Fibroblast of villous mesenchyme (primary cell): ENCODE results near the gene COL20A1. TPM values are rescaled to one million over a fixed set of nuclear protein-coding genes. Genes with fewer than 3 reads are reported as not detected.

Experiments used
- DNase-seq: peaks from one replicate; pipeline ENCODE4 v3.0.0-alpha.2; 2010; ENCODE audit warnings: low read depth
- H3K4me3 ChIP-seq: 2 replicates; pipeline ENCODE4 v1.5.1; 2011; ENCODE audit warnings: low read depth, mild to moderate bottlenecking, low read length
- CTCF ChIP-seq: IDR thresholded peaks from 2 replicates; pipeline ENCODE4 v1.5.1; 2012; ENCODE audit warnings: low read depth, mild to moderate bottlenecking, low read length; ENCODE audit not compliant: insufficient read depth
- total RNA-seq: library from RNA; depleted of rRNA; stranded (reverse); fragments of >200 nt; gene quantifications from 2 replicates; pipeline ENCODE4 v1.2.3, GENCODE V29; 2012

Gene COL20A1
- total RNA-seq, 1 donor, result under 0.01 TPM

GRCh38 chr20:63325021-63325471 lies 32.1 kb downstream of the COL20A1 start:
- DNase-seq, result no peak
- no peak for TF ChIP-seq CTCF
- no peak overlapping the region for H3K4me3 ChIP-seq

- DNase-seq, result no peak
- H3K4me3 ChIP-seq, result no peak overlapping the region
- no peak for TF ChIP-seq CTCF
These were observed 32.7 kb downstream of the COL20A1 start for GRCh38 chr20:63325554-63326313.

GRCh38 chr20:63326314-63327230 lies 33.6 kb downstream of the COL20A1 start:
- no peak for DNase-seq
- H3K4me3 ChIP-seq, result no peak overlapping the region
- TF ChIP-seq CTCF, result no peak

- no peak overlapping the region for H3K4me3 ChIP-seq
- no peak for DNase-seq
- TF ChIP-seq CTCF, result no peak
These were observed 34.3 kb downstream of the COL20A1 start for GRCh38 chr20:63327231-63327745.

- TF ChIP-seq CTCF, result no peak
- no peak overlapping the region for H3K4me3 ChIP-seq
- no peak for DNase-seq
These were observed 35.2 kb downstream of the COL20A1 start for GRCh38 chr20:63328026-63328700.

- TF ChIP-seq CTCF, result no peak
- DNase-seq, result no peak
- no peak overlapping the region for H3K4me3 ChIP-seq
These were observed 35.8 kb downstream of the COL20A1 start for GRCh38 chr20:63328718-63329275.
